ENCODE data around the gene MTARC2. TPM values are rescaled to one million over a fixed set of nuclear protein-coding genes. Genes with fewer than 3 reads are reported as not detected.

Gene MTARC2
- polyA plus RNA-seq, 1 donor: 61.5 TPM

- no peak for DNase-seq
These were observed 79.5 kb downstream of the MTARC2 start for GRCh38 chr1:220827445-220828178.

GRCh38 chr1:220828179-220828490, 80.0 kb downstream of the MTARC2 start:
- no peak for DNase-seq

DNA sequence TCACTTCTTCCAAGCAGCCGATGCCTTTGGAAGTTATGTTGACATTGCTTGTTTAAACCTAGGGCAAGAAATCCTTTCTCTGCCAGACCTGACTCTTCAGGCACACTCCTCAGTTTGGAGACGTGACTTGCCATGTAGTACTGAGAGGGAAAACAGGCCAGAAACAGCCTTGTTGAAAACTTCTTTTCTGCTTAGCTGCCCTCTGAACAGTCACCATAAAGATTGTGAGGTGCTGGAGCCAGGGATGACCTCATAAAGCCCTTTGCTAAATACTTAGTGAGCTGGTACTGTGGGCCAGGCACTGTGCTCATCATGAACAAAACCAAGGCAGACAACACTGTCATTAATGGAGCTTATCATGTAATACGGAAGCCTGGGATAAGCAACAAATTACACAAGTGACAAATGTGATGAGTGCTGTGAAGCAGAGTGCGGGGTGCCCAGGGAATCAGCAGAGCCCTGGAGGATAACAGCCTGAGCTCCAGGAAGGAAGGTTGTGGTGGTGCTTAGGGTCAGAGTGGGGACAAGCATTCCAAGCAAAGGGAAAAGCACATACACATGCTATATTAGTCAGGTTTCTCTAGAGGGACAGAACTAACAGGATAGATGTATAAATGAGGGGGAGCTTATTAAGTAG, 80.9 kb downstream of the MTARC2 start:
- DNase-seq: no peak

- DNase-seq: no peak
These were observed 85.3 kb downstream of the MTARC2 start for GRCh38 chr1:220833436-220833835.

Other genes with a start within 250 kb of the MTARC2 start
- gene MARK1, start 220.2 kb upstream of the MTARC2 start, polyA plus RNA-seq (ENCODE audit: insufficient read length): 10.6 TPM
- 24.4 TPM for gene C1orf115, start 58.0 kb upstream of the MTARC2 start, polyA plus RNA-seq (ENCODE audit: insufficient read length)
- 26.8 TPM for gene MTARC1, start 38.6 kb downstream of the MTARC2 start, polyA plus RNA-seq (ENCODE audit: insufficient read length)
- 5.3 TPM for gene HLX, start 131.1 kb downstream of the MTARC2 start, polyA plus RNA-seq (ENCODE audit: insufficient read length)

Data from left kidney (tissue), 2 donors.